ENCODE results near the gene CAMSAP3. TPM values are rescaled to one million over a fixed set of nuclear protein-coding genes. Genes with fewer than 3 reads are reported as not detected.

The CAMSAP3 gene
- total RNA-seq, 1 donor from 2014 or later, result 25.6 TPM

DNA sequence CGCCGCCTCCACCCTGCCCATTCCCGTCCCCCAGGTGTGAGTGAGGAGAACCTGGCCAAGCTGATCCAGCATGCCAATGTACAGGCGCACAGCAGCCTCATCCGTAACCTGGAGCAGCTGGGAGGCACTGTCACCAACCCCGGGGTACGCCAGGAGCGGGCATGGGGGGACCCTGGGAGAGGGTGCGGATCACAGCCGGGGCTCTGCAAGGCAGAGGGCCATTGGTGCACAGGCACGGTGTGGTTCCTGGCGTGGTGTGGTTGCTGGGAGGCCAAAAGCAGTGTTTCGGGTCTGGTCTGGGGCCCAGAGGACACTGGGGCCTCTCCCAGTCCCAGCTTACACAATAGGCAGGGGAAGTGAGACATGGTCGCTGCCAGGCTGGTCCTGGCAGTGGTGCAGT is 49.5 kb downstream of the CAMSAP3 start:
- H3K4me1 ChIP-seq, result no peaks in the 10 kb centered on the region
- no peak overlapping the region for H3K4me3 ChIP-seq
- peak; percentile 34 to 46 for ATAC-seq
- no peak for DNase-seq
- H3K9me3 ChIP-seq, result no peaks in the 10 kb centered on the region
- intact Hi-C loops (cut with DNase I), result no loop called here
- H3K27me3 ChIP-seq (ENCODE audit: low read depth), result no peaks in the 10 kb centered on the region
- peaks cover 43% of the 10 kb centered on the region for H3K36me3 ChIP-seq
- TF ChIP-seq, protein P1, sequence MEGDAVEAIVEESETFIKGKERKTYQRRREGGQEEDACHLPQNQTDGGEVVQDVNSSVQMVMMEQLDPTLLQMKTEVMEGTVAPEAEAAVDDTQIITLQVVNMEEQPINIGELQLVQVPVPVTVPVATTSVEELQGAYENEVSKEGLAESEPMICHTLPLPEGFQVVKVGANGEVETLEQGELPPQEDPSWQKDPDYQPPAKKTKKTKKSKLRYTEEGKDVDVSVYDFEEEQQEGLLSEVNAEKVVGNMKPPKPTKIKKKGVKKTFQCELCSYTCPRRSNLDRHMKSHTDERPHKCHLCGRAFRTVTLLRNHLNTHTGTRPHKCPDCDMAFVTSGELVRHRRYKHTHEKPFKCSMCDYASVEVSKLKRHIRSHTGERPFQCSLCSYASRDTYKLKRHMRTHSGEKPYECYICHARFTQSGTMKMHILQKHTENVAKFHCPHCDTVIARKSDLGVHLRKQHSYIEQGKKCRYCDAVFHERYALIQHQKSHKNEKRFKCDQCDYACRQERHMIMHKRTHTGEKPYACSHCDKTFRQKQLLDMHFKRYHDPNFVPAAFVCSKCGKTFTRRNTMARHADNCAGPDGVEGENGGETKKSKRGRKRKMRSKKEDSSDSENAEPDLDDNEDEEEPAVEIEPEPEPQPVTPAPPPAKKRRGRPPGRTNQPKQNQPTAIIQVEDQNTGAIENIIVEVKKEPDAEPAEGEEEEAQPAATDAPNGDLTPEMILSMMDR (IDR thresholded peaks at IDR 0.05), result no peak
- no peak overlapping the region for H3K27ac ChIP-seq

DNA sequence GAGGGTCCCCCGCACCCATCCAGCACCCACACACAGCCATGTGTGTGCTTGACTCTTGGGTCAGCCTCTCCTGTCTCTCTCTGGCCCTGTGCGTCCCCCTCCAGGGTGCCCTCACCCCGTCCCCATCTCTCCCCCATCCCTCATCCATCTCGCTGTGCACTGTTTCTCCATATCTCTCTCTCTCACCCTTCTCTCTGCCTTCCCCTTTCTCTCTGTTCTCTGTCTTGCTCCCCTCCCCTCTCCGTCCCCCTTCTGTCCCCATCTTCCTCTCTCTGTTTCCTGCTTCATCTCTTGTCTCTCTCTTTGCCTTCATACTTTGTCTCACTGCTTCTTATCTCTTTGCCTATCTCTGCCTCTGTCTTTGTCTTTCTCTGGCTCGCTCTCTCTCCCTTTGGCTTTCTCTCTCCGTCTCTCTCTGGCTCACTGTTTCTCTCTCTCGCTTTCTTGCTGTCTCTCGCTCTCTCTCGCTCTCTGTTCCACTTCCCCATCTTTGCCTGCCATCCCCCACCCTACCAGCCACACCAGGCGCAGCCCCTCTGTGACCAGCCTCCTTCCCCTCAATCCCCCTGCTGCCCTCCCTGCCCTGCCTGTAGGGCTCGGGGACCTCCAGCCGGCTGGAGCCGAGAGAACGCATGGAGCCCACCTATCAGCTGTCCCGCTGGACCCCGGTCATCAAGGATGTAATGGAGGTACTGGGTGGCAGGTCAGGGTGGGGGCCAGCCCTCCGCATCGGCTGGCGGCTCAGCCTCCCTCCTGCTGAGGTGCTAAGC is 50.2 kb downstream of the CAMSAP3 start:
- Histone ChIP-seq H3K4me1 (no peaks in the 10 kb centered on the region), H3K27ac (no peak overlapping the region), H3K4me3 (no peak overlapping the region), H3K9me3 (no peaks in the 10 kb centered on the region), H3K36me3 (peaks cover 40% of the 10 kb centered on the region), H3K27me3 (ENCODE audit: low read depth) (no peaks in the 10 kb centered on the region)
- DNase-seq (no peak), ATAC-seq (no peak)
- intact Hi-C loops (cut with DNase I), result no loop called here
- TF ChIP-seq, protein P1 (IDR thresholded peaks at IDR 0.05), result no peak

DNA sequence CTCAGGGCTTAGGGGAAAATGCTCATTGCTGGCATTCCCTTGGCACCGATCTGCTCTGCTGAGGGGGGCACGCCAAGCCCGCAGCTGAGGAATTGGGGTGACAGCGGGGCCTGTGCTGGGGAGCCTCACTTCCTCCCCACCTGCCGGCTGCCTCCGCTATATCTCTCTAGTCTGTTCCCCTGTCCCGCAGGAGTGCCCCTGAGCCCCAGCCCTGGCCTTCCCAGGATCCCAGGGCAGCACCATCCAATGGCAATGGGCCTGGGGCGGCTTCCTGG is 50.7 kb downstream of the CAMSAP3 start:
- Histone ChIP-seq H3K4me3 (no peak overlapping the region), H3K27me3 (ENCODE audit: low read depth) (no peaks in the 10 kb centered on the region), H3K27ac (no peak overlapping the region), H3K9me3 (no peaks in the 10 kb centered on the region), H3K4me1 (no peaks in the 10 kb centered on the region), H3K36me3 (peaks cover 38% of the 10 kb centered on the region)
- no peak for ATAC-seq
- TF ChIP-seq, protein P1 (IDR thresholded peaks at IDR 0.05), result no peak
- intact Hi-C loops (cut with DNase I), result no loop called here
- DNase-seq, result no peak

DNA sequence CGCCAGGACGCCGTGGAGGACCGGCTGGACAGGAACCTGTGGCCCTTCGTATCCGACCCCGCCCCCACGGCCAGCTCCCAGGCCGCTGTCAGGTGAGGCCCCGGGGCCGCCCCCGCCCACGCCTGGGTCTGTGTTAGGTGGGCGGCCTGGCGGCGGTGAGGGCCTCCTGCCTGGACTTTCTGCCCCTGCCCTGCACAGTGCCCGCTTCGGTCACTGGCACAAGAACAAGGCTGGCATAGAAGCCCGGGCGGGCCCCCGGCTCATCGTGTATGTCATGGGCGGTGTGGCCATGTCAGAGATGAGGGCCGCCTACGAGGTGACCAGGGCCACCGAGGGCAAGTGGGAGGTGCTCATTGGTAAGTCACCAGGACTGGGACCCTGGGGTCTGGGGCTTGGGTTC is 51.5 kb downstream of the CAMSAP3 start:
- no peak for DNase-seq
- Histone ChIP-seq H3K4me3 (no peak overlapping the region), H3K9me3 (no peaks in the 10 kb centered on the region), H3K27ac (no peak overlapping the region), H3K27me3 (ENCODE audit: low read depth) (no peaks in the 10 kb centered on the region), H3K36me3 (peaks cover 31% of the 10 kb centered on the region), H3K4me1 (peaks cover 1% of the 10 kb centered on the region)
- no peak for ATAC-seq
- TF ChIP-seq, protein P1 (IDR thresholded peaks at IDR 0.05), result no peak
- intact Hi-C loops (cut with DNase I), result no loop called here

DNA sequence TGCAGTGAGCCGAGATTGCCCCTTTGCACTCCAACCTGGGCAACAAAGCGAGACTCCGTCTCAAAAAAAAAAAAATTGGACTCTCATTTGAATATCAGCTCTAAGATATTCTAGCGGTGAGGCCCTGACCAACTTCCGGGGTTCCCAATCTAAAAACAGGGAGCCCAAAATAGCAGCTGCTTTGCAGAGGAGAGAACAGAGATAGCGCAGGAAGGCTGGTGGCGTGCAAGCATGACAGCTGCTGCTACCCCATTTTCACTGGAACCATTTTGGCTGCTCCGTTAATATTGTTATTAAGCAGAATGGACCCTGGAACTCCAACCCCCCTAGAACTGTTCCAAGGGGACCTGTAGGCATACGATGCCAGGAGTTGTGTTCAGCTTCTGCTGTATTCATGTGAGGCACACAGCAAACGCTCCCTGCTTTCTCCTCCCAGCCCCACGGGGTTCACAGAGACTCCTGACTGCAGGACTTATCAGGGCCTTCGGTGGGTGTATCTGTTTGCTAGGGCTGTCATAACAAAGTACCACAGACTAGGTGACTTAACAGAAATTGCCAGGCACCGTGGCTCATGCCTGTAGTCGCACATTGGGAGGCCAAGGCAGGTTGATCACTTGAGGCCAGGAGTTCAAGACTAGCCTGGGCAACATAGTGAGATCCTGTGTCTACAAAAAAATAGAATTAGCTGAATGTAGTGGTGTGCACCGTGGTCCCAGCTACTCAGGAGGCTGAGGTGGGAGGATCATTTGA is 52.8 kb downstream of the CAMSAP3 start:
- DNase-seq (no peak), ATAC-seq (no peak)
- Histone ChIP-seq H3K36me3 (peaks cover 26% of the 10 kb centered on the region), H3K4me3 (no peak overlapping the region), H3K9me3 (no peaks in the 10 kb centered on the region), H3K27me3 (ENCODE audit: low read depth) (no peaks in the 10 kb centered on the region), H3K27ac (no peak overlapping the region), H3K4me1 (peaks cover 10% of the 10 kb centered on the region)
- intact Hi-C loops (cut with DNase I), result no loop called here
- TF ChIP-seq, protein P1 (IDR thresholded peaks at IDR 0.05), result no peak
